ENCODE results near the gene EFCAB12. TPM values are rescaled to one million over a fixed set of nuclear protein-coding genes. Genes with fewer than 3 reads are reported as not detected.
"Not testable (repeated sequence)": the region's sequence is repeated elsewhere in the genome, so short reads cannot be mapped to it uniquely, and the experiment has no call there.

EFCAB12 gene
- total RNA-seq, 2 experiments from 2014 or later, result 3.2 to 3.4 TPM

GRCh38 chr3:129366312-129366831, 62.1 kb downstream of the EFCAB12 start:
- ChIA-PET POLR2A (no interaction called here), CTCF (no interaction called here)
- no peaks in the 10 kb centered on the region for H3K9me3 Mint-ChIP-seq
- TF ChIP-seq CTCF (IDR thresholded peaks at IDR 0.05), result no peak
- Histone ChIP-seq H3K4me3 (ENCODE audit: low read length) (no peak overlapping the region), H3K27ac (ENCODE audit: low read depth in 1 of 2, low read length in 2 of 2) (no peak overlapping the region), H3K4me1 (ENCODE audit: insufficient read depth, low read length) (no peaks in the 10 kb centered on the region), H3K9me3 (ENCODE audit: control insufficient read depth in 1 of 2, insufficient read depth in 1 of 2, low read length in 2 of 2) (no peaks in the 10 kb centered on the region), H3K27me3 (ENCODE audit: control insufficient read depth in 1 of 2, insufficient read depth in 2 of 2, low read length in 2 of 2) (no peaks in the 10 kb centered on the region), H3K36me3 (ENCODE audit: insufficient read depth, low read length) (no peaks in the 10 kb centered on the region)
- ATAC-seq (ENCODE audit: poor library complexity), result no peak
- H3K4me3 Mint-ChIP-seq, result no peak overlapping the region
- DNase-seq, result no peak
- no peaks in the 10 kb centered on the region for H3K4me1 Mint-ChIP-seq (ENCODE audit: low read depth)
- H3K27ac Mint-ChIP-seq, result no peak overlapping the region
- H3K36me3 Mint-ChIP-seq (ENCODE audit: low read depth), result no peaks in the 10 kb centered on the region
- no peaks in the 10 kb centered on the region for H3K27me3 Mint-ChIP-seq
- intact Hi-C loops (cut with DNase I, micrococcal nuclease), result no loop called here

- no peaks in the 10 kb centered on the region for H3K27me3 ChIP-seq (ENCODE audit: control insufficient read depth in 1 of 2, insufficient read depth in 2 of 2, low read length in 2 of 2)
- no peaks in the 10 kb centered on the region for H3K9me3 Mint-ChIP-seq
- CTCF ChIA-PET, result no interaction called here
- H3K4me3 ChIP-seq (ENCODE audit: low read length), result no peak overlapping the region
- no peak overlapping the region for H3K4me3 Mint-ChIP-seq
- POLR2A ChIA-PET, result no interaction called here
- no peaks in the 10 kb centered on the region for H3K36me3 Mint-ChIP-seq (ENCODE audit: low read depth)
- H3K27ac ChIP-seq (ENCODE audit: low read depth in 1 of 2, low read length in 2 of 2), result no peak overlapping the region
- H3K9me3 ChIP-seq (ENCODE audit: control insufficient read depth in 1 of 2, insufficient read depth in 1 of 2, low read length in 2 of 2), result no peaks in the 10 kb centered on the region
- no peaks in the 10 kb centered on the region for H3K27me3 Mint-ChIP-seq
- H3K4me1 Mint-ChIP-seq (ENCODE audit: low read depth), result no peaks in the 10 kb centered on the region
- TF ChIP-seq CTCF (IDR thresholded peaks at IDR 0.05), result no peak
- no peaks in the 10 kb centered on the region for H3K36me3 ChIP-seq (ENCODE audit: insufficient read depth, low read length)
- H3K27ac Mint-ChIP-seq, result no peak overlapping the region
- DNase-seq (no peak), ATAC-seq (ENCODE audit: poor library complexity) (no peak)
- no peaks in the 10 kb centered on the region for H3K4me1 ChIP-seq (ENCODE audit: insufficient read depth, low read length)
- intact Hi-C loops (cut with DNase I, micrococcal nuclease), result no loop called here
Observed at GRCh38 chr3:129365296-129366136, 62.9 kb downstream of the EFCAB12 start.

DNA sequence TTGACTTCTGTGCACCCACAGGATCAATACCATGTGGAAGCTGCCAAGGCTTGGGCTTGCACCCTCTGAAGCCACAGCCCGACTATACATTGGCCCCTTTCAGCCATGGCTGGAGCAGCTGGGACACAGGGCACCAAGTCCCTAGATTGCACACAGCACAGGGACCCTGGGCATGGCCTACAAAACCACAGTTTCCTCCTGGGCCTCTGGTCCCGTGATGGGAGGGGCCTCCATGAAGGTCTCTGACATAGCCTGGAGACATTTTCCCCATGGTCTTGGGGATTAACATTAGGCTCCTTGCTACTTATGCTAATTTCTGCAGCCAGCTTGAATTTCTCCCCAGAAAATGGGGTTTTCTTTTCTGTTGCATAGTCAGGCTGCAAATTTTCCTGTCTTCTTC, 63.6 kb downstream of the EFCAB12 start:
- ATAC-seq (ENCODE audit: poor library complexity); H3K27me3 Mint-ChIP-seq; CTCF ChIA-PET; H3K36me3 Mint-ChIP-seq (ENCODE audit: low read depth); intact Hi-C loops (cut with DNase I, micrococcal nuclease); H3K36me3 ChIP-seq (ENCODE audit: insufficient read depth, low read length); H3K9me3 ChIP-seq (ENCODE audit: control insufficient read depth in 1 of 2, insufficient read depth in 1 of 2, low read length in 2 of 2); H3K27ac Mint-ChIP-seq; H3K4me3 Mint-ChIP-seq; H3K27ac ChIP-seq (ENCODE audit: low read depth in 1 of 2, low read length in 2 of 2); DNase-seq; H3K4me1 Mint-ChIP-seq (ENCODE audit: low read depth); H3K4me1 ChIP-seq (ENCODE audit: insufficient read depth, low read length); H3K4me3 ChIP-seq (ENCODE audit: low read length); H3K27me3 ChIP-seq (ENCODE audit: control insufficient read depth in 1 of 2, insufficient read depth in 2 of 2, low read length in 2 of 2); H3K9me3 Mint-ChIP-seq; POLR2A ChIA-PET: not testable (repeated sequence)

- H3K36me3 Mint-ChIP-seq (ENCODE audit: low read depth); H3K4me3 ChIP-seq (ENCODE audit: low read length); H3K36me3 ChIP-seq (ENCODE audit: insufficient read depth, low read length); POLR2A ChIA-PET; H3K4me3 Mint-ChIP-seq; H3K27me3 Mint-ChIP-seq; H3K4me1 ChIP-seq (ENCODE audit: insufficient read depth, low read length); intact Hi-C loops (cut with DNase I, micrococcal nuclease); H3K27me3 ChIP-seq (ENCODE audit: control insufficient read depth in 1 of 2, insufficient read depth in 2 of 2, low read length in 2 of 2); H3K27ac Mint-ChIP-seq; H3K27ac ChIP-seq (ENCODE audit: low read depth in 1 of 2, low read length in 2 of 2); DNase-seq; H3K9me3 Mint-ChIP-seq; CTCF ChIA-PET; H3K9me3 ChIP-seq (ENCODE audit: control insufficient read depth in 1 of 2, insufficient read depth in 1 of 2, low read length in 2 of 2); H3K4me1 Mint-ChIP-seq (ENCODE audit: low read depth); ATAC-seq (ENCODE audit: poor library complexity): not testable (repeated sequence)
Observed at GRCh38 chr3:129363356-129363755, 65.1 kb downstream of the EFCAB12 start.
